MM.1S (cell line): ENCODE measurements around the gene TTC38.

Experiments
- DNase-seq: peaks from one replicate; pipeline ENCODE4 v3.0.0-alpha.2; 2015
- H2AFZ ChIP-seq: fragments of 300-600 bp; sonication (generic); 2 replicates; pipeline ENCODE4 v1.6.0; 2016; ENCODE audit warnings: antibody characterized with exemption, low read length
- H3F3A ChIP-seq: fragments of 300-600 bp; sonication (generic); 2 replicates; pipeline ENCODE4 v1.6.1; 2016; ENCODE audit warnings: mild to moderate bottlenecking, antibody characterized with exemption, low read length, moderate library complexity, mixed read lengths; ENCODE audit not compliant: insufficient read depth
- H3K27ac ChIP-seq: fragments of 300-600 bp; sonication (generic); 2 replicates; pipeline ENCODE4 v1.5.1; 2016; ENCODE audit warnings: mild to moderate bottlenecking, low read length
- H3K27me3 ChIP-seq: fragments of 300-600 bp; sonication (generic); replicated peaks from 2 replicates; pipeline ENCODE4 v1.6.0; 2016; ENCODE audit warnings: low read length; ENCODE audit not compliant: insufficient read depth
- H3K36me3 ChIP-seq: fragments of 300-600 bp; sonication (generic); replicated peaks from 2 replicates; pipeline ENCODE4 v1.6.1; 2016; ENCODE audit warnings: mild to moderate bottlenecking, low read length, mixed read lengths; ENCODE audit not compliant: insufficient read depth
- H3K4me1 ChIP-seq: fragments of 300-600 bp; sonication (generic); 2 replicates; pipeline ENCODE4 v1.6.1; 2016; ENCODE audit warnings: low read length, mixed read lengths
- H3K4me2 ChIP-seq: fragments of 300-600 bp; sonication (generic); 2 replicates; pipeline ENCODE4 v1.6.0; 2016; ENCODE audit warnings: low read depth, low read length
- H3K4me3 ChIP-seq: fragments of 300-600 bp; sonication (generic); 2 replicates; pipeline ENCODE4 v1.5.1; 2016; ENCODE audit warnings: low read length, mixed read lengths
- H3K79me2 ChIP-seq: fragments of 300-600 bp; sonication (generic); 2 replicates; pipeline ENCODE4 v1.6.1; 2016; ENCODE audit warnings: mixed run types, low read length, mixed read lengths
- H3K9ac ChIP-seq: fragments of 300-600 bp; sonication (generic); 2 replicates; pipeline ENCODE4 v1.6.1; 2016; ENCODE audit warnings: low read length, mixed read lengths
- H3K9me2 ChIP-seq: fragments of 300-600 bp; sonication (generic); replicated peaks from 2 replicates; pipeline ENCODE4 v1.6.1; 2016; ENCODE audit warnings: mild to moderate bottlenecking, low read length, mixed read lengths; ENCODE audit not compliant: insufficient read depth
- H3K9me3 ChIP-seq: fragments of 300-600 bp; sonication (generic); replicated peaks from 2 replicates; pipeline ENCODE4 v1.6.1; 2016; ENCODE audit warnings: mild to moderate bottlenecking, low read length, mixed read lengths; ENCODE audit not compliant: insufficient read depth
- H4K20me1 ChIP-seq: fragments of 300-600 bp; sonication (generic); 2 replicates; pipeline ENCODE4 v1.6.1; 2016; ENCODE audit warnings: mild to moderate bottlenecking, low read length, moderate library complexity, mixed read lengths; ENCODE audit not compliant: insufficient read depth
- CTCF ChIP-seq: fragments of 300-600 bp; sonication (generic); IDR thresholded peaks from 2 replicates; pipeline ENCODE4 v1.5.1; 2016; ENCODE audit warnings: antibody characterized with exemption, low read length, mixed read lengths
- EZH2 ChIP-seq: fragments of 300-600 bp; sonication (generic); optimal IDR thresholded peaks from 2 replicates; pipeline ENCODE3; 2017; ENCODE audit warnings: low read depth, mild to moderate bottlenecking, antibody characterized with exemption, low read length, mixed read lengths
- EZH2phosphoT487 ChIP-seq: fragments of 300-600 bp; sonication (generic); IDR thresholded peaks from 2 replicates; pipeline ENCODE4 v1.6.1; 2018; ENCODE audit warnings: antibody characterized with exemption, low read length

Gene TTC38

GRCh38 chr22:46226577-46226976 lies 41.2 kb upstream of the TTC38 start:
- DNase-seq = no peak
- Histone ChIP-seq H3K36me3 (no peaks in the 10 kb centered on the region), H3K27me3 (no peaks in the 10 kb centered on the region), H3K27ac (no peak overlapping the region), H3K4me1 (no peaks in the 10 kb centered on the region), H3K4me2 (no peak overlapping the region), H3K79me2 (no peaks in the 10 kb centered on the region), H3F3A (no peaks in the 10 kb centered on the region), H3K4me3 (no peak overlapping the region), H3K9me3 (no peaks in the 10 kb centered on the region), H2AFZ (no peak overlapping the region), H3K9ac (no peak overlapping the region), H4K20me1 (no peaks in the 10 kb centered on the region), H3K9me2 (no peaks in the 10 kb centered on the region)
- no peak for TF ChIP-seq CTCF
- TF ChIP-seq EZH2 = no peak
- TF ChIP-seq EZH2phosphoT487 = no peak

GRCh38 chr22:46229701-46230100 lies 38.1 kb upstream of the TTC38 start:
- H3K4me2 ChIP-seq = no peak overlapping the region
- no peaks in the 10 kb centered on the region for H3K9me2 ChIP-seq
- H3K9me3 ChIP-seq = no peaks in the 10 kb centered on the region
- H4K20me1 ChIP-seq = no peaks in the 10 kb centered on the region
- TF ChIP-seq CTCF (no peak), EZH2phosphoT487 (no peak), EZH2 (no peak)
- DNase-seq = no peak
- H3K27me3 ChIP-seq = no peaks in the 10 kb centered on the region
- no peak overlapping the region for H3K9ac ChIP-seq
- H3K4me3 ChIP-seq = no peak overlapping the region
- H3F3A ChIP-seq = no peaks in the 10 kb centered on the region
- H2AFZ ChIP-seq = no peak overlapping the region
- no peak overlapping the region for H3K27ac ChIP-seq
- H3K4me1 ChIP-seq = no peaks in the 10 kb centered on the region
- no peaks in the 10 kb centered on the region for H3K36me3 ChIP-seq
- H3K79me2 ChIP-seq = no peaks in the 10 kb centered on the region

- no peak overlapping the region for H3K4me3 ChIP-seq
- no peaks in the 10 kb centered on the region for H4K20me1 ChIP-seq
- no peak overlapping the region for H3K9ac ChIP-seq
- DNase-seq = no peak
- H3K79me2 ChIP-seq = no peaks in the 10 kb centered on the region
- TF ChIP-seq EZH2phosphoT487 (no peak), EZH2 (no peak), CTCF (no peak)
- H3F3A ChIP-seq = no peaks in the 10 kb centered on the region
- no peaks in the 10 kb centered on the region for H3K9me2 ChIP-seq
- H3K27ac ChIP-seq = no peak overlapping the region
- H3K4me2 ChIP-seq = no peak overlapping the region
- H2AFZ ChIP-seq = no peak overlapping the region
- no peaks in the 10 kb centered on the region for H3K9me3 ChIP-seq
- H3K4me1 ChIP-seq = no peaks in the 10 kb centered on the region
- H3K27me3 ChIP-seq = no peaks in the 10 kb centered on the region
- H3K36me3 ChIP-seq = no peaks in the 10 kb centered on the region
Measured at GRCh38 chr22:46230262-46230901, 37.4 kb upstream of the TTC38 start.
